SJSA1 (cell line): Measurements from ENCODE around the gene KCNQ1OT1. TPM values are rescaled to one million over a fixed set of nuclear protein-coding genes. Genes with fewer than 3 reads are reported as not detected.

Source experiments
- DNase-seq, 2 experiments: peaks; one replicate each; pipeline ENCODE4 v3.0.0-alpha.2; 2015 to 2020; ENCODE audit warnings: low spot score in 2 of 2, low read depth in 1 of 2
- H3K27ac ChIP-seq: fragments of 250-450 bp; sonication (Bioruptor Pico); 2 replicates; pipeline ENCODE4 v1.5.1; 2020; ENCODE audit warnings: mild to moderate bottlenecking, moderate library complexity
- H3K27me3 ChIP-seq: fragments of 250-450 bp; sonication (Bioruptor Pico); replicated peaks from 2 replicates; pipeline ENCODE4 v1.5.1; 2020; ENCODE audit warnings: mild to moderate bottlenecking, moderate library complexity
- H3K36me3 ChIP-seq: fragments of 250-450 bp; sonication (Bioruptor Pico); 2 replicates; pipeline ENCODE4 v1.5.1; 2020; ENCODE audit warnings: mild to moderate bottlenecking
- H3K4me1 ChIP-seq: fragments of 250-450 bp; sonication (Bioruptor Pico); replicated peaks from 2 replicates; pipeline ENCODE4 v1.6.1; 2021; ENCODE audit warnings: mild to moderate bottlenecking
- H3K4me3 ChIP-seq: fragments of 250-450 bp; sonication (Bioruptor Pico); 2 replicates; pipeline ENCODE4 v1.5.1; 2020; ENCODE audit warnings: mild to moderate bottlenecking
- H3K9me3 ChIP-seq: fragments of 250-450 bp; sonication (Bioruptor Pico); replicated peaks from 2 replicates; pipeline ENCODE4 v1.5.1; 2020; ENCODE audit warnings: mild to moderate bottlenecking
- total RNA-seq: library from RNA; depleted of rRNA; stranded (reverse); fragments of >200 nt; shearing (Covaris generic); gene quantifications from 2 replicates; pipeline ENCODE4 v1.2.3, GENCODE V29; 2014

KCNQ1OT1 gene
- total RNA-seq, 1 experiment from 2014 or later = 2.1 TPM

- no peak overlapping the region for H3K27ac ChIP-seq
- no peaks in the 10 kb centered on the region; the same call in 1 of the 2 replicates for H3K27me3 ChIP-seq
- peaks cover 11% of the 10 kb centered on the region; the same call in 1 of the 2 replicates for H3K9me3 ChIP-seq
- H3K36me3 ChIP-seq = no peaks in the 10 kb centered on the region
- no peak overlapping the region for H3K4me3 ChIP-seq
- no peak for DNase-seq
- H3K4me1 ChIP-seq = no peaks in the 10 kb centered on the region
Measured at GRCh38 chr11:2570841-2571597, 128.8 kb downstream of the KCNQ1OT1 start.

GRCh38 chr11:2570211-2570811 is 129.5 kb downstream of the KCNQ1OT1 start:
- Histone ChIP-seq H3K9me3 (peaks cover 11% of the 10 kb centered on the region; the same call in 1 of the 2 replicates), H3K27ac (no peak overlapping the region), H3K4me3 (no peak overlapping the region), H3K36me3 (no peaks in the 10 kb centered on the region), H3K27me3 (no peaks in the 10 kb centered on the region; the same call in 1 of the 2 replicates), H3K4me1 (no peaks in the 10 kb centered on the region)
- no peak for DNase-seq

GRCh38 chr11:2569731-2570210 is 130.0 kb downstream of the KCNQ1OT1 start:
- peaks cover 11% of the 10 kb centered on the region; the same call in 1 of the 2 replicates for H3K9me3 ChIP-seq
- no peak for DNase-seq
- no peak overlapping the region for H3K27ac ChIP-seq
- H3K36me3 ChIP-seq = no peaks in the 10 kb centered on the region
- H3K4me3 ChIP-seq = no peak overlapping the region
- H3K4me1 ChIP-seq = no peaks in the 10 kb centered on the region
- peaks cover 3% of the 10 kb centered on the region; the same call in 1 of the 2 replicates for H3K27me3 ChIP-seq

- Histone ChIP-seq H3K27ac (no peak overlapping the region), H3K4me1 (no peaks in the 10 kb centered on the region), H3K4me3 (no peak overlapping the region), H3K27me3 (peaks cover 4% of the 10 kb centered on the region; the same call in 1 of the 2 replicates), H3K36me3 (no peaks in the 10 kb centered on the region), H3K9me3 (peaks cover 11% of the 10 kb centered on the region; the same call in 1 of the 2 replicates)
- DNase-seq = no peak
Measured at GRCh38 chr11:2569321-2569721, 130.5 kb downstream of the KCNQ1OT1 start.

- Histone ChIP-seq H3K9me3 (peaks cover 7% of the 10 kb centered on the region; the same call in 1 of the 2 replicates), H3K27ac (no peak overlapping the region), H3K27me3 (peaks cover 14% of the 10 kb centered on the region; the same call in 1 of the 2 replicates), H3K36me3 (no peaks in the 10 kb centered on the region), H3K4me1 (no peaks in the 10 kb centered on the region), H3K4me3 (no peak overlapping the region)
- no peak for DNase-seq
Measured at GRCh38 chr11:2567026-2567671, 132.6 kb downstream of the KCNQ1OT1 start.

GRCh38 chr11:2566223-2567025 is 133.4 kb downstream of the KCNQ1OT1 start:
- DNase-seq = no peak
- H3K4me3 ChIP-seq = no peak overlapping the region
- H3K27ac ChIP-seq = no peak overlapping the region

GRCh38 chr11:2565447-2566222 is 134.2 kb downstream of the KCNQ1OT1 start:
- Histone ChIP-seq H3K27me3 (peaks cover 14% of the 10 kb centered on the region; the same call in 1 of the 2 replicates), H3K36me3 (no peaks in the 10 kb centered on the region), H3K4me1 (no peaks in the 10 kb centered on the region), H3K4me3 (no peak overlapping the region), H3K9me3 (0 out of 2 replicates have a peak, but pooled peaks cover 4% of the 10 kb centered on the region), H3K27ac (no peak overlapping the region)
- no peak for DNase-seq

More at GRCh38 chr11:2566223-2567025, 133.4 kb downstream of the KCNQ1OT1 start:
- Histone ChIP-seq H3K9me3 (0 out of 2 replicates have a peak, but pooled peaks cover 5% of the 10 kb centered on the region), H3K4me1 (no peaks in the 10 kb centered on the region), H3K27me3 (peaks cover 14% of the 10 kb centered on the region; the same call in 1 of the 2 replicates), H3K36me3 (no peaks in the 10 kb centered on the region)

- Histone ChIP-seq H3K4me1 (no peaks in the 10 kb centered on the region), H3K9me3 (no peaks in the 10 kb centered on the region), H3K27me3 (peaks cover 14% of the 10 kb centered on the region; the same call in 1 of the 2 replicates), H3K27ac (no peak overlapping the region), H3K36me3 (no peaks in the 10 kb centered on the region), H3K4me3 (no peak overlapping the region)
- no peak for DNase-seq
Measured at GRCh38 chr11:2564588-2565425, 135.0 kb downstream of the KCNQ1OT1 start.

- no peak overlapping the region for H3K4me3 ChIP-seq
- no peaks in the 10 kb centered on the region for H3K36me3 ChIP-seq
- no peak for DNase-seq
- no peaks in the 10 kb centered on the region for H3K4me1 ChIP-seq
- H3K27ac ChIP-seq = no peak overlapping the region
- no peaks in the 10 kb centered on the region for H3K9me3 ChIP-seq
- H3K27me3 ChIP-seq = peaks cover 14% of the 10 kb centered on the region; the same call in 1 of the 2 replicates
Measured at GRCh38 chr11:2564008-2564530, 135.7 kb downstream of the KCNQ1OT1 start.

- no peak for DNase-seq
- no peaks in the 10 kb centered on the region for H3K9me3 ChIP-seq
- H3K4me3 ChIP-seq = no peak overlapping the region
- H3K27me3 ChIP-seq = peaks cover 14% of the 10 kb centered on the region; the same call in 1 of the 2 replicates
- H3K27ac ChIP-seq = no peak overlapping the region
- H3K4me1 ChIP-seq = no peaks in the 10 kb centered on the region
- no peaks in the 10 kb centered on the region for H3K36me3 ChIP-seq
Measured at GRCh38 chr11:2563213-2564007, 136.4 kb downstream of the KCNQ1OT1 start.

GRCh38 chr11:2562890-2563212 is 136.9 kb downstream of the KCNQ1OT1 start:
- DNase-seq = no peak
- no peak overlapping the region for H3K27ac ChIP-seq
- H3K36me3 ChIP-seq = no peaks in the 10 kb centered on the region
- no peak overlapping the region for H3K4me3 ChIP-seq
- H3K9me3 ChIP-seq = no peaks in the 10 kb centered on the region
- H3K27me3 ChIP-seq = peaks cover 14% of the 10 kb centered on the region; the same call in 1 of the 2 replicates
- H3K4me1 ChIP-seq = no peaks in the 10 kb centered on the region
